Hematopoietic multipotent progenitor cell treated with erythropoietin and hydrocortisone succinate and interleukin-3 and kit ligand, for 15 days (in vitro differentiated cells): ENCODE measurements around the gene ADAMTS5.

Source experiments
- DNase-seq: peaks from one replicate; pipeline ENCODE4 v3.0.0-alpha.2; 2015; ENCODE audit warnings: low spot score

The ADAMTS5 gene

GRCh38 chr21:26967062-26967913, at the start of gene ADAMTS5:
TSS of gene ADAMTS5 (minus strand) at chr21:26967088. CDS start at chr21:26966391, 697 bp downstream.
- DNase-seq: no peak

DNA sequence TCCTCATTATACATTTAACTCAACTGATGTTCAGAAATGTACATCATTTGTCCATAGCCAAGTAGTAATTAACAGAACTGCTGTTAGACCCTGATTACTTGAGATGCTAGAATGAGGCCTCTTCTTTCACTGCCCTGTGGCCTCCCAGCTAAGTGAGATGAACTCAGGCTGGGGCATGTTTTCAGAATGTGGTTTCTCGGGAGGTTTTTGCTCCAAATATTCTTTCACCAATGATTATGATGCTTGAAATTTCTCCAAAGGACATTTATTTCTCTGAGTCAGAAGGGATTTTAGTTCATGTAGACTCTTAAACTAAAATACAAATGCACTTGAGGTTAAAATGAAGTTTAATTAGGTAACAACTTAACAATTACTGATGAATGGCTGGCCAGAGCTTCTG, 34.6 kb upstream of the ADAMTS5 start:
- no peak for DNase-seq

DNA sequence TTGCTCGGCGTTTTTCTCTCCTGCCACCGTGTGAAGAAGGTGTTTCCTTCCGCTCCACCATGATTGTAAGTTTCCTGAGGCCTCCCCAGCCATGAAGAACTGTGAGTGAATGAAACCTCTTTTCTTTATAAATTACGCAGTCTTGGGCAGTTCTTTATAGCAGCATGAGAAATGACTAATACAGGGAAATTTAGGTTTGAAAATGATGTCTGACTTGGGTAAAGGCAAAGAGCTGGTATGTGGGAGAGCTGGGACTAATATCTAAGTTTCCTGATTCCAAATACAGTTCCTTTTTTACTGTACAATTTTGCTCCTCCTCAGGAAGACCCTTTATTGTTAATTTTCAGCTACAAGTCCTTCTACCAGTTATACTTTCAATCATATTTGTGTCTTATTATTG, 16.7 kb upstream of the ADAMTS5 start:
- DNase-seq: no peak

DNA sequence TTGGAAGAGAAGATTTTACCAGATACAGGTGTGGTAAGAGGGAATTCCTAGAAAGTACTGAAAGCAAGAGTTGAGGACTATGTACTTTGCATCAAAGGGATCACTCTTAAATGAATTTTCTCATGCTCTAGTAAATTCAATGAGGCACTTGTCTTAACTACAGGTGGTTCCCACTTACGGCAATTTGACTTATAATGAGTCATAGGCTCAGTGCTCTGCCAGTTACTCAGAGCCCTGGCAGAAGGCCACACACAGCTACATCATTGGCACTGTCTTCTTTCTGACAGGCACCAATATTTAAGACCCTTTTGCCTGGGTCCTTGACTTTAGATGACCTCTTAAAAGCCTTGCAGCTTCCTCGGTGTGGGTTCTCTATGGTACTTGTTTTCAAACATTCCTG, 15.9 kb upstream of the ADAMTS5 start:
- DNase-seq: no peak

- no peak for DNase-seq
Measured at GRCh38 chr21:26977746-26978145, 10.9 kb upstream of the ADAMTS5 start.

DNA sequence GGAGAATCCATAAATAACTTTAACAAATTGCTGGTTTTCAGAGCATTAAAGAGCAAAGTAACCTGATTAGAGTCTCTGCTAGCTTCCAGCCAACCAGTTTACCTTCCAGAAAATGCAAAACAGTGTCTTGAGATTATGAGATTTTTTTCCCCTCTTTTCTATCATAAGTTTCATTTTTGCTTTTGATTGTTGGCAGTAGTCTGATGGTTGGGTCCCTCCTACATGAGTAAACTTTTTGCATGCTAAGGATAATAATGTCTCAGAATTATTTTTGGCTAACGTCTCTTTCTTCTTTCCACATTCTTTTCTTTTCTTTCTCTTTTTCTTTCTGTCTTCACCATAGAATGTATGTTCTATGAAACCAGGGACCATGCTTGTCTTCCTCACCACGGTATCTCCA, 6.3 kb upstream of the ADAMTS5 start:
- no peak for DNase-seq

DNA sequence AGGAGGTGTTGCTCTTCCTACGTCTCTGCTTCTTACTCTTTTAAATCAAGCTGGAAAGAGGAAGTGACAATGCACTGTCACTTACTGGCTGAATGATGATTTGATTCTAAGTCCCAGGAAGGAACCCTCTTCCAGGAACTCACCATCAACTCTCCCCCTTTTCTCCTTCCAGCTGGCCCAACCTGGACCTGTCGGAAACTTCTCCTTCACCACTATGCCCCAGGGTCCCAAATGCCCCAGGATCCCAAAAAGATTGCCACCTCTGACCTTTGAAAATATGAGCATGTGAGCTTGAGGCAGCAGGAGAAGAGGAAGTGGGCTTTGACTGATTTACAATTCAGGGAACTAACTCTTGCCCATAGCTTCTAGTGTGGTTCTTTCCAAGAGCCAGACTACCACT, 5.3 kb upstream of the ADAMTS5 start:
- DNase-seq: no peak

DNA sequence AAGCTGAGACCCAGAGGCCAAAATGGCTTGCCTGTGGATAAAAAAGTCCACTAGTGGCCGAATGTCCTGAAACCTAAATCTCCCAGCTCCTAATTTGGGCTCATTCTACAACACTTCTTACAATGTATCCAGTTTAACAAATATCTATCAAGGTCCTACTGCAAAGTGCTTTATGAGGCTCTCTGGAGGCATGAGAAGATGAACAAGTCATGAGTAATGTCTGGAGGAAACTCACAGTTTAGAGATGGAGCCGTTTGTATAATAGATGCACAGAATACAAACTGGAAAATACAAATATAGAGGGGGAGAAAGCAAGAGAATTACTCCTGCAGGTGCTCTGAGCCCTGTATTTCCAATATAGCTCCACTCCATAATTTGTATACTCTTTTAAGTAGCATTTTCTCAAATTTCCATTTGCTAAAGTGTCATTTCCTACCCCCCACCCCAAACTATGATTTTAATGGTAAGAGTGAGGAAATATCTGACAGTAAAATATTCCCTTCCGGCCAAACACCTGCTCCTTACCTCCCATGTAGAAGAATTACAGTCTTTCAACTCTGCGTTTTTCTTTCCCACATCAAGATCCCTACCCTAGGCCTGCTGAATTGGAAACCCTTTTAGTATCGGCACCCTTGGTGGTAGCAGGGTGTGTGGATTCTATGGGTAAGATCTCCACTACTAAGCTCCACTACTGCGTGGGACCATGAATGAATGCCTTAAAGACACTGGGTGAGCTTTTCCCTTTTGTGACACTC, 3.3 kb upstream of the ADAMTS5 start:
- DNase-seq: no peak

DNA sequence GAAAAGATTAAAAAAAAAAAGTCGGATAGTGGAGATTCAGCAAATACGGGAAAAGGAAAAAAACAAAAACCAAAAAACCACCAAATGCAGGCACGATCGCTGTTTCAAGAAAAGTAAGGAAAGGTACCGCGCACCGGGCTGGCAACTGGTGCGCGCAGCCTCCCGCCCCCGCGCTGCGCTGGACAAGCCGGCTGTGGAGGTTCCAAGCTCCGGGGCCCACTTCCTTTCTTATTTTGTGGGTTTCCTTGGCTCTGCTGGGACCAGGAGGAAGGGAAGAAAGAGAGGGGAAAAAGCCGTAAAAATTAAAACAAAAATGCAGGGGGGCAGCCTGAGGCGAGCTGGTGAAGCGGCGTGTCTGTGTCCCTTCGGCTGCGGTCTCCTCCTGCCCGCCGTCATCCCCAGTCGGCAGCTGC, 233 bp downstream of the ADAMTS5 start:
- DNase-seq: no peak

DNA sequence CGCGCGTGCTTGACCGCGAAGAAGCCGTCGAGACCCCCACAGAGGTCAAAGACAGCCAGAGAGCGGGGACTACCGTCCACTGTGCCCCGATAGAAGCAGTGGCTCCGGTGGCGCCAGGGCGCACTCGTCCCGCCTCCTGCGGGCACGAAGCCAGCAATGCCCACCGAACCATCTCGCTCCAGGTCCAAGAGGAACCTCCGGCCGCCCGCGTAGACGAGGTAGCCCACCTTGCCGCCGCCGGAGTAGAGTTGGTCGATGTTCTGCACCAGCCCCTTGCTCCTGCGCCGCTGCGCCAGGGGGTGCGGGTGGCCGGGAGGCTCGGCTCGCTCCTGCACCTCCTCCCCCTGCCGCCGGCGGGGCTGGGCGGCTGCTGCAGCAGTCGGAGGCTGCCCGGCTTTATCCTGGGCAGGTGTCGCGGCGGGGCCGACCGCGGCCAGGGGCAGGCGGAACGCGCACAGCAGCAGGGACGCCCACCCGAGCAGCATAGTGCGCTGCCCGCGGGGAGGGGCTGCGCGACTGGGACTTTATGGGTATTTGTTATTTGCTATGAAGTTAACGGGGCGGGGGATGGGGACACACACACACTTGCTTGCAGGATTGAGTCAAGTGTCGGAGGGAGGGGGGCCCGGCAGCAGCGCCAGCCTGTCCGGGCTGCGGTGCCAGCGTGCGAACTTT, 844 bp downstream of the ADAMTS5 start:
- no peak for DNase-seq

DNA sequence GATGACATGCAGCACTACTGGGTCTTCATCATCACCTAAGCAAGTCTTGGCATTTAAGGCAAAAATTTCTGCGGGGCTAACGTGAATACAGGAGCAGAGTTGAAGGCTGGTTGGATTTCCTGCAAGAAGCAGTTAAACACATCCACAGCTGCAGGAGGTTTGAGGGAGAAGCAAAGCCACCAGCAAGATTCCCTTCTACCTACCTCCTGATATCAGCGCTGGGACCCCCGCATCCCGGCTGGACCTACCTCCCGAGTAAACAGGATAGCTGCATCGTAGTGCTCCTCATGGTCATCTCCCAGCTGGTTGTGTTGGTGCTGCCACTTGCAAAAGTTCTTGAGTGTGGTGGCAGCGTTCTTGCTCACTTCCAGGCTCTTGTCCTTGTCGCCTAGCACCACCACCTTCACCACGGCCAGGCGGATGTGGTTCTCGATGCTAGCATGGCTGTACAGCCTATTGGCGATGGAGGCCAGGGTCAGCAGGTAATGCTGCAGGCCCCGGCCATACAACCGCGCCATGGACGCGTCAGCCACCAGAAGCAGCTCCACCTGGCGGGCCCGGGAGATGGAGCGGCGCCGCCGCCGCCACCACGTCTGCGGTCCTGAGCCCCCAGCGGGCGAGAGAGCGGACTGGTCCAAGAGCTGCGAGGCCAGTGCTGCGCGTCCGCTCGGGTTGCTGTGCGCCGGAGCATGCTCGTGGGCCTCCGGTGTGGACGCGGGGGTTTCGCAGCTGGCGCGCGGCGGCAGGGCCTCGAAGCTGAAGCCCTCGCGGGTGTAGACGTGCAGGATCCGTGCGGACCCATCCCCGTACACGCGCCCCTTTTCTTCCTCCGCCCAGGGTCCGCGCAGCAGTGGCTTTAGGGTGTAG, 1.6 kb downstream of the ADAMTS5 start:
- DNase-seq: no peak

DNA sequence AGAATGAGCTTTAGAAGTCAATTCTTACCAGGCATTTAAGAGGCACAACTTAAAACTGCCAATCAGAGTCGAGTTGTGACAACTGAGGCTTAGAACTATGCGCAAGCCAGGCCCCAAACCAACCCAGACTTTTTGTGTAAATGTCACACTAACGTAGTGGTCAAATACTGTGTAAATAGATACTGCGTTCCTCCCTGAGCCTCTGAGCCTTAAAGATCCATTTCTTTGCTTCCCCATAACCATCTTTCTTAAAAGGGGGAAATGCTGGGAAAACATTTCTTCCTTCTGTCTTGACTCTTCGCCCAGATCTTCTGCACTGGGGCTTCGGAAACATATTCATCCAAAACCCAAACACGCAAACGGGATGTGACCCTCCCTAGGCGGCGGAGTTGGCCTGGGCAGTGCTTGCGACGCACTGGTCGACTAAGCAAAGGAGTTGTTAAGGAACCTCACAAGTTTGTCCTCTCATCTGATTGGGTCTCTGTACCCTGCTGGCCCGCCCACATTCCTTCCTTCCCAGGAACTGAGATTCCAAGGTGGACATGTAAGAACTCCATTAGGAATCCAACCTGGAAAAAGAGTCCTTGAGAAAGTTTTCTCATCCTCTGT, 2.6 kb downstream of the ADAMTS5 start:
- no peak for DNase-seq

DNA sequence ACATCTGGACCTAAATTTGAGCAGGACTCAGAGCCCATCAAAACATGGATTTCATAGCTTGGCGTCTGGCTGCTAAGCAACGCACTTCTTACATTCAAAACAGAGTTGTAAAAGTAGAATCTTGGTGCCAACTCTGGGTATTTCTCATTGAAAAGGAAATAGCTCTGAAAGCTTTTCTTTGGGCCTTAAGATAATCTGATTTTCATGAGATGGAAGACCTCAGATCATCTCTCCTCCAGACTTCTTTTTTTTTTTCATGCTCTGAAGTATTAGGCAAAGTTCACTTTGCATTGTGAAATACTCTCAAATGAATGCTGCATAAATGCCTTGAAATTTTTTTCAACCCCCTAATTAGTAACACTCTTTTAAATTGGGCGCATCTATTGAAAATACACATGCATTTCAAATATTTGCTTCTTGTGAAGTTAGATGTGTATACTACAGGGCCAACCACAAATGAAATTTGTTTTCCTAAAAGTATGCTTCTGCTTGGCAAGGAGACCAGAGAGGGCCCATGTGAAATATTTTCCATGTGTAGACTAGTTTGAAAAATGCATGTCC, 4.2 kb downstream of the ADAMTS5 start:
- no peak for DNase-seq

DNA sequence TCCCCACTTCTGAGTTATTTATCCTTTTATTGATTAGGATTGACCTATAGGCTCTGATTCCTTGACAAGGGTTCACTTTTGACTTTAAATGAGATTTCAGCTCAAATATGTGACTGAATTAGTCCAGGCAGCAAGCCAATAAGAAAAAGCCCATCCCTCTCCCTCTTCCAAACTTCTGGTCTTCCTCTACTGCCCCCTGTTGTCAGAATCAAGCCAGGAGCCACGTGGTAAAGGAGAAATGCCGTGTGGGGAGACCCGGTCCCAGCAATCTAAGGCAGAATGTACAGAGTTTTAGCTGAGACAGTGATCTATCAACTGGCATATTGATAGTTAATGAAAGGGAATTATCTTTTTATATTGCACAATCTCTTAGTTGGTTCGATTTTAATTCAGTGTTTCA, 5.2 kb downstream of the ADAMTS5 start:
- DNase-seq: no peak

DNA sequence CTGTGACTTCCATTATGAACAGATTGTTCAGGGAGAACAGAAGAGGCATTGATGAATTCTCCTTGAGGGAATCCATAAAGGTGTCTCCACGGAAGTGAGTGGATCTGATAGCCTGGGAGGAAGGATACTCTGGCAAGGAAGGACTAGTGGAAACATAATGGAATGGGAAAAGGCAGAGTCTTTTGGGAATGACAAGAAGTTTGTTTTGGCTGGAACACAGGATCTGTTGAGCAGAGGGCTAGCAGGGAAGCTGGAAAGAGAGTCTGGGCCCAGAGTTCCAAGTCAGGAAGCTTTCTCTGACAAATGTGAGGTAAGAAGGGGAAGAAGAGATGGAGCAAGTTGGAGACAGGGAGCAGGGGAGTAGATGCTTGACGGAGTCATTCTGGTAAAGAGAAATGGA, 8.1 kb downstream of the ADAMTS5 start:
- no peak for DNase-seq

- DNase-seq: no peak
Measured at GRCh38 chr21:26956813-26957212, 10.1 kb downstream of the ADAMTS5 start.

GRCh38 chr21:26956216-26956615, 10.7 kb downstream of the ADAMTS5 start:
- no peak for DNase-seq

DNA sequence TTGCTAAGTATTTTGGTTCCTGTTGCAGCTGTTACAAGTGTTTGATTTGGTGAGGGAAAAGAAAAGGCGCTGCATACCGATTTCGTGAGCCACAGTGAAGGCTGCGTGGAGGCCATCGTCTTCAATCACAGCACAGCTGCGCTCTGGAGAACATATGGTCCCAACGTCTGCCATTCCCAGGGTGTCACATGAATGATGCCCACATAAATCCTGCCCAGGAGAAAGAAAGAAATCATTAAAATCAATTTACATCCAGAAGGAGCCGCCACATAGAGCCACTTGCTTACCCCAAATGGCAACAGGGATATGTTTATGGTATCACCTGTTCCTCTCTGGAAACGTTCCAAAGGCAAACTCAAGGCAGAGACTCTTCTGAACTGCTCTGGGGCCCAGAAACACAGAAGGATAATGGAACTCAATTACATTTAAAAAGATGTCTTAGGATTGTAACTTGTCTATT, 12.2 kb downstream of the ADAMTS5 start:
- no peak for DNase-seq

- DNase-seq: no peak
Measured at GRCh38 chr21:26952374-26953066, 14.4 kb downstream of the ADAMTS5 start.

GRCh38 chr21:26949830-26950229, 17.1 kb downstream of the ADAMTS5 start:
- DNase-seq: no peak
